Ishikawa (cell line): ENCODE results near the gene CD63.

Experiments used
- CEBPB ChIP-seq: IDR thresholded peaks from 2 replicates; pipeline ENCODE4 v1.6.1; 2012
- CREB1 ChIP-seq: IDR thresholded peaks from 2 replicates; pipeline ENCODE4 v1.6.1; 2012; ENCODE audit warnings: low read depth
- EGR1 ChIP-seq: IDR thresholded peaks from 2 replicates; pipeline ENCODE4 v1.6.1; 2012
- EP300 ChIP-seq: IDR thresholded peaks from 2 replicates; pipeline ENCODE4 v1.6.1; 2012; ENCODE audit warnings: borderline replicate concordance
- FOXM1 ChIP-seq: IDR thresholded peaks from 2 replicates; pipeline ENCODE4 v1.6.1; 2012; ENCODE audit warnings: low read depth, borderline replicate concordance
- MAX ChIP-seq: IDR thresholded peaks from 2 replicates; pipeline ENCODE4 v1.6.1; 2012
- NFIC ChIP-seq: IDR thresholded peaks from 2 replicates; pipeline ENCODE4 v1.6.1; 2012
- RAD21 ChIP-seq: IDR thresholded peaks from 2 replicates; pipeline ENCODE4 v1.6.1; 2012; ENCODE audit warnings: low read depth
- REST ChIP-seq: IDR thresholded peaks from 2 replicates; pipeline ENCODE4 v1.6.1; 2012; ENCODE audit warnings: low read depth, mild to moderate bottlenecking
- TAF1 ChIP-seq: IDR thresholded peaks from 2 replicates; pipeline ENCODE4 v1.6.1; 2012; ENCODE audit warnings: low read depth, mild to moderate bottlenecking
- TCF12 ChIP-seq: IDR thresholded peaks from 2 replicates; pipeline ENCODE4 v1.6.1; 2012; ENCODE audit warnings: low read depth
- TEAD4 ChIP-seq: IDR thresholded peaks from 2 replicates; pipeline ENCODE4 v1.6.1; 2012
- USF1 ChIP-seq: IDR thresholded peaks from 2 replicates; pipeline ENCODE4 v1.6.1; 2012
- YY1 ChIP-seq: IDR thresholded peaks from 2 replicates; pipeline ENCODE4 v1.6.1; 2012; ENCODE audit warnings: low read depth
- ZBTB7A ChIP-seq: IDR thresholded peaks from 2 replicates; pipeline ENCODE4 v1.6.1; 2012; ENCODE audit warnings: low read depth

Gene CD63

GRCh38 chr12:55721601-55722213 is 7.1 kb downstream of the CD63 start:
- no peak for TF ChIP-seq EP300
- 0 out of 2 replicates have a peak, but pooled peaks have one; percentile 14 for TF ChIP-seq TAF1
- TF ChIP-seq USF1: no peak
- TF ChIP-seq FOXM1: no peak
- TF ChIP-seq CREB1: no peak
- no peak for TF ChIP-seq ZBTB7A
- no peak for TF ChIP-seq TCF12

GRCh38 chr12:55720894-55721444 is 7.8 kb downstream of the CD63 start:
- TF ChIP-seq NFIC: peak; percentile 80
- TF ChIP-seq TCF12: peak; percentile 74
- no peak for TF ChIP-seq USF1
- TF ChIP-seq EGR1: no peak; the same call in 1 of the 2 replicates
- TF ChIP-seq ZBTB7A: no peak
- TF ChIP-seq REST: no peak
- peak; percentile 4; the same call in 1 of the 2 replicates for TF ChIP-seq TAF1
- no peak for TF ChIP-seq CEBPB
- TF ChIP-seq CREB1: no peak
- TF ChIP-seq MAX: peak; percentile 57
- TF ChIP-seq EP300: peak; percentile 53; the same call in 1 of the 2 replicates
- TF ChIP-seq TEAD4: no peak
- no peak for TF ChIP-seq FOXM1
- TF ChIP-seq RAD21: peak; percentile 84
- no peak; the same call in 1 of the 2 replicates for TF ChIP-seq YY1

- TF ChIP-seq ZBTB7A (no peak), EGR1 (0 out of 2 replicates have a peak, but pooled peaks have one; percentile 16)
Observed at GRCh38 chr12:55720071-55720564, 8.7 kb downstream of the CD63 start, which contains the start of gene RDH5. TSS of gene RDH5 (plus strand) at chr12:55720393. CDS start at chr12:55721185, 792 bp downstream.

- TF ChIP-seq USF1 (no peak), MAX (no peak), EP300 (no peak), FOXM1 (no peak)
Observed at GRCh38 chr12:55719371-55719770, 9.4 kb downstream of the CD63 start.

- no peak for TF ChIP-seq FOXM1
- TF ChIP-seq TEAD4: no peak
- TF ChIP-seq USF1: no peak
- no peak for TF ChIP-seq EGR1
- no peak for TF ChIP-seq TAF1
- TF ChIP-seq REST: no peak
- no peak for TF ChIP-seq RAD21
- TF ChIP-seq EP300: no peak
- no peak for TF ChIP-seq CREB1
- TF ChIP-seq TCF12: no peak
- no peak for TF ChIP-seq ZBTB7A
Observed at GRCh38 chr12:55718624-55719275, 10.1 kb downstream of the CD63 start.
